Testis (tissue), 3 donors: ENCODE measurements around the gene FRAT2. TPM values are rescaled to one million over a fixed set of nuclear protein-coding genes. Genes with fewer than 3 reads are reported as not detected.

Experiments used
- DNase-seq: peaks from one replicate; pipeline ENCODE4 v3.0.0-alpha.2; 2019
- H3K27ac ChIP-seq, 2 donors: fragments of 200-600 bp; sonication (generic); one replicate each; pipeline ENCODE4 v1.5.1; 2019
- H3K27me3 ChIP-seq: fragments of 200-600 bp; sonication (generic); one replicate; pipeline ENCODE4 v1.5.1; 2019
- H3K36me3 ChIP-seq: fragments of 200-600 bp; sonication (generic); one replicate; pipeline ENCODE4 v1.5.1; 2017; ENCODE audit warnings: low read depth; ENCODE audit errors: missing control alignments
- H3K4me1 ChIP-seq: fragments of 200-600 bp; sonication (generic); one replicate; pipeline ENCODE4 v1.5.1; 2019
- H3K4me3 ChIP-seq, 2 donors: fragments of 200-600 bp; sonication (generic); one replicate each; pipeline ENCODE4 v1.5.1; 2017 to 2019
- H3K9me3 ChIP-seq: fragments of 200-600 bp; sonication (generic); one replicate; pipeline ENCODE4 v1.5.1; 2017
- POLR2A ChIP-seq: fragments of 450-650 bp; IDR thresholded peaks from one replicate; pipeline ENCODE4 v1.6.1; 2017; ENCODE audit warnings: antibody characterized with exemption, mild to moderate bottlenecking, moderate library complexity
- WGBS, 2 donors: methylation state at CpG; one replicate each; pipeline ENCODE4 v1.1.5; 2018; 5-methylcytosine and 5-hydroxymethylcytosine counted together
- intact Hi-C: fragments of 100-400 bp; cut with DNase I; formaldehyde crosslinking; loops from one replicate; pipeline ENCODE4 v1.15.1; 2023; ENCODE audit warnings: low total_unique reads
- polyA plus RNA-seq: library from polyadenylated mRNA; stranded (reverse); fragments of 350-450 nt; fragmentation: Illumina TruSeq; extraction: RNeasy Lipid Tissue Mini Kit (QIAGEN cat#74804); gene quantifications from one replicate; pipeline ENCODE4 v1.2.3, GENCODE V29; 2014; ENCODE audit warnings: low read depth, low replicate concordance; ENCODE audit not compliant: insufficient read depth
- total RNA-seq, 2 donors: library from RNA; depleted of rRNA; stranded (reverse); fragments of >200 nt; gene quantifications; one replicate each; pipeline ENCODE4 v1.2.3, GENCODE V29; 2016
- TF ChIP-seq, protein P1 (sequence below), 3 experiments: fragments of 450-650 bp in 2 of 3; fragments of 200-600 bp in 1 of 3; sonication (generic) in 1 of 3; IDR thresholded peaks; one replicate each; pipeline ENCODE4 v1.5.1; 2016 to 2019; ENCODE audit warnings: antibody characterized with exemption in 3 of 3, mild to moderate bottlenecking in 2 of 3, moderate library complexity in 1 of 3

FRAT2 gene
- total and polyA plus RNA-seq, 3 donors from 2014 or later, result 18.8 to 37.0 (median 35.7) TPM

DNA sequence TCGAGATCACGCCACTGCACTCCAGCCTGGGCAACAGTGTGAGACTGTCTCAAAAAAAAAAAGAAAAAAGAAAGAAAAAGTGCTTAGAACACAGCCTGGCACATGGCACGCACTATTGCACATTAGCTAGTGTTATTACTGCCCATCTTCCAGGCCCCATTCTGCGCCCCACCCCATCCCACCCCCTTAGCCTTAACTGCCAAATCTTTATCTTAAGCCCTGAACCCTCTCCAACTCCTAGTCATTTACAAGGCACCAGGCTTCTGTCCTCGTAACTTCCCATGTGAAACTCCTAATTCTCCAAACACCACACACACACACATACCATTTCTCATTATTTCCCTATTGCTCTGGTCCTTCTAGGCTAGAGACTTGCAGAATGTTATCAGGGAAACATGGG, 4.8 kb downstream of the FRAT2 start:
- Histone ChIP-seq H3K36me3 (no peaks in the 10 kb centered on the region), H3K4me3 (no peak overlapping the region), H3K4me1 (peaks cover 21% of the 10 kb centered on the region), H3K9me3 (no peaks in the 10 kb centered on the region), H3K27ac (no peak overlapping the region), H3K27me3 (no peaks in the 10 kb centered on the region)
- intact Hi-C loops, result no loop called here
- no peak for TF ChIP-seq POLR2A
- TF ChIP-seq, protein P1, sequence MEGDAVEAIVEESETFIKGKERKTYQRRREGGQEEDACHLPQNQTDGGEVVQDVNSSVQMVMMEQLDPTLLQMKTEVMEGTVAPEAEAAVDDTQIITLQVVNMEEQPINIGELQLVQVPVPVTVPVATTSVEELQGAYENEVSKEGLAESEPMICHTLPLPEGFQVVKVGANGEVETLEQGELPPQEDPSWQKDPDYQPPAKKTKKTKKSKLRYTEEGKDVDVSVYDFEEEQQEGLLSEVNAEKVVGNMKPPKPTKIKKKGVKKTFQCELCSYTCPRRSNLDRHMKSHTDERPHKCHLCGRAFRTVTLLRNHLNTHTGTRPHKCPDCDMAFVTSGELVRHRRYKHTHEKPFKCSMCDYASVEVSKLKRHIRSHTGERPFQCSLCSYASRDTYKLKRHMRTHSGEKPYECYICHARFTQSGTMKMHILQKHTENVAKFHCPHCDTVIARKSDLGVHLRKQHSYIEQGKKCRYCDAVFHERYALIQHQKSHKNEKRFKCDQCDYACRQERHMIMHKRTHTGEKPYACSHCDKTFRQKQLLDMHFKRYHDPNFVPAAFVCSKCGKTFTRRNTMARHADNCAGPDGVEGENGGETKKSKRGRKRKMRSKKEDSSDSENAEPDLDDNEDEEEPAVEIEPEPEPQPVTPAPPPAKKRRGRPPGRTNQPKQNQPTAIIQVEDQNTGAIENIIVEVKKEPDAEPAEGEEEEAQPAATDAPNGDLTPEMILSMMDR (IDR thresholded peaks at IDR 0.05), result no peak
- no peak for DNase-seq
- WGBS, 2 donors, result 90 to 91% methylated on average over 5 of the region's 5 CpGs

DNA sequence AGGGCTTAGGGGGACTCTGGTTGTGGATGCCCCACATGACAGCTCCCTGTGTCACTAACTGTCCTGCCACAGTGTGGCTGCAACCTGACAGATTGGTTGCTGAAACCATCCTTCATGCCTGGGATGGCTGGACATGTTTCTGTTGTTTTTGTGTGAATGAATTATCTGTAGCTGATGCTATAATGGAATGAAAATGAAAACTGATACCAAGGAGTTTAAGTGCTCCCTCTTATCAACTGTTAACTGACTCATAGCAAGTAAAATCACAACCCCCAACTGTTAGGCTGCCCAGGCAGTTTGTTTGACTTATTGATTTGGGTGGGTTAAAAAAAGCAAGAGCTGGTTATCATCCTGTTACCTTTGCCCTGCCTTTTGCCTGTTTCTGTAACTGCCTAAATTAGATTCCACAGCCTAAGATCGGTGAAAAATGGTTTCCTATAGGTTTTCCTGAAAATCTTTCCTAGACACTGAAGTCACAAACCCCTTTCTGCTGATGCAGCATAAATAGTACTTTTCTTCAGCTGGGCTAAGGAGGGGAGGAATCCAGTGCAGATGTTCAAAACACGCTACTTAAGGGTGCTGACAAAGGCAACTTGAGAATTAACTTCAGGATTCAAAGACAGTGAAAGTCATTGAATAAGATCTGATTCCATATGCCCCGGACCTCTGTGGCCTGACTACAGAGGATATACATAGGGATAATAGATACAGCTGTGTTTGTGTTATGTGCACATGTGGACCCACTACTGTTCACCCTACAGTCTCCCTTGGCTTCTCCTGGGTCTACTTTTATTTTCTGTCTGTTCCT, 5.7 kb downstream of the FRAT2 start:
- H3K4me3 ChIP-seq, result no peak overlapping the region
- H3K27ac ChIP-seq, result no peak overlapping the region
- intact Hi-C loops, result no loop called here
- TF ChIP-seq, protein P1 (IDR thresholded peaks at IDR 0.05), result no peak
- TF ChIP-seq POLR2A, result no peak
- no peak for DNase-seq
- H3K27me3 ChIP-seq, result no peaks in the 10 kb centered on the region
- H3K9me3 ChIP-seq, result no peaks in the 10 kb centered on the region
- 87 to 92% methylated on average over 3 of the region's 3 CpGs for WGBS, 2 donors
- H3K4me1 ChIP-seq, result peaks cover 21% of the 10 kb centered on the region
- H3K36me3 ChIP-seq, result no peaks in the 10 kb centered on the region

DNA sequence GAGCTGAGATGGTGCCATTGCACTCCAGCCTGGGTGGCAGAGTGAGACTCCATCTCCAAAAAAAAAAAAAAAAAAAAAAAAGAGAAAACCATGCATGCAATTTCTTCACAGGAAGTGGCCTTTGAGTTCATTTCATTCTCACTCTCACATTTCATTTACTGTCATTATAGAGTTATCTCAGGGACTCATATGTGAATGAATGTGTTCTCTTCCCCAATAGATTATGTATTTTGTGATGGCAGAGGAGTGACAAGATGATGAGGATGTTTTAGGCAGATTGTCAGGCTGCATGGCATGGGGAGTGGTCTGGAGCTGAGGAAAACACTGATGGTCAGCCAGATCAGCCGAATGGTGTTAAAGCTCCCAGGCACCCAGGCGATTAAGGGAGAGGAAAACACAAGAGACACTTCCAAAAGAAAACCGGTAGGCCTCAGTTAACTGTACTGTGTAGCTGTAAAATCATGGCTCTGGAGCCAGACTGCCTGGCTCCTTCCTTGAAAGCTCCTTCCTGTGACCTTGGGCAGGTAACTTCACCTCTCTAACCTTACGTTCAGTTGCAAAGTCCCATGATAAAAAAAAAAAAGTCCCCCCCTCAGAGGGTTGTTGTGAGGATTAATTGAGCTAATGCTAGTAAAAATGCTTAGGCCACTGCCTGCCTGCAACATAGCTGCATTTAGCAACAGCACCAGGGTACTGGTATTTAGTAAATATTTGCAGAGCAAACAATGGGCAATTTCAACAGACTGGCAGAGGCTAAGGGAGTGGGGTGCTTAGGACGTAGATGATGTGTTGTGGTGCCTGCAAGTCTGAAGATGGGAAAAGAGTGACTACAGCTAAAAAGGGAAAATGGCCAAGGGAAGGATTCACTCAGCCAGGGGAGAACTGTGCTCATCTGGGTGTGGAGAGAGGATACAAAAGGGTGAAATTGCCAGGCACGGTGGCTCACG, 6.9 kb downstream of the FRAT2 start:
- no peak overlapping the region for H3K27ac ChIP-seq
- H3K4me3 ChIP-seq, result no peak overlapping the region
- TF ChIP-seq, protein P1 (IDR thresholded peaks at IDR 0.05), result no peak
- no peak for TF ChIP-seq POLR2A

DNA sequence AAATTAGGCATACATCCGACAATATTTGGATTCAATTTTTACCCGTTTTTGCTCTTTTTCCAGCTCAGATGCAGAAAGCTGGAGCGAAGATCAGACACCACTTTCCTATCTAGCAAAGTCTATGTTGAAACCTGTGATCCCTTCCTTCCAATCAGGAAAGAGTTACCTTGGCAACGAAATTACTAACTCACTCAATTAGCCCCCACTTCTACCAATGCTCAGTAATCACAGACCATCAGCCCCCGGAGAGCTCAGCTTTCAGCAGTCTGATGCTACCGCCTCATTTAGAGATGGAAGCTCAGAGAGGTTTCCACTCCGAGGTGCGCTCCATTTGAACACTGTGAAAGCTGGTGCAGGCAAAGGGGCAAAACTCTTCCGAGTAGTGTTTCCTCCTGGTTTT, 8.8 kb downstream of the FRAT2 start:
- Histone ChIP-seq H3K36me3 (no peaks in the 10 kb centered on the region), H3K9me3 (no peaks in the 10 kb centered on the region), H3K4me3 (no peak overlapping the region), H3K27me3 (no peaks in the 10 kb centered on the region), H3K4me1 (peaks cover 10% of the 10 kb centered on the region), H3K27ac (no peak overlapping the region)
- TF ChIP-seq POLR2A, result no peak
- TF ChIP-seq, protein P1 (IDR thresholded peaks at IDR 0.05), result no peak
- intact Hi-C loops, result no loop called here
- no peak for DNase-seq
- 77 to 82% methylated on average over 9 of the region's 9 CpGs for WGBS, 2 donors

More for the DNA sequence above, 6.9 kb downstream of the FRAT2 start:
- Histone ChIP-seq H3K36me3 (no peaks in the 10 kb centered on the region), H3K9me3 (no peaks in the 10 kb centered on the region), H3K27me3 (no peaks in the 10 kb centered on the region), H3K4me1 (peaks cover 21% of the 10 kb centered on the region)
- WGBS, 2 donors, result 77 to 83% methylated on average over 7 of the region's 7 CpGs
- intact Hi-C loops, result no loop called here
- DNase-seq, result no peak
